ENCODE measurements around the gene LILRA2.

GRCh38 chr19:54549224-54549623 lies 24.4 kb upstream of the LILRA2 start:
- TF ChIP-seq CTCF (IDR thresholded peaks at IDR 0.05; ENCODE audit: borderline replicate concordance, extremely low read depth, low read length, poor library complexity, severe bottlenecking), result no peak
- no peak for TF ChIP-seq EZH2 (IDR thresholded peaks at IDR 0.05; ENCODE audit: borderline replicate concordance, low read depth, low read length, severe bottlenecking)

All from DND-41 (cell line).